Measurements from ENCODE around the gene FGFBP2. TPM values are rescaled to one million over a fixed set of nuclear protein-coding genes. Genes with fewer than 3 reads are reported as not detected.

Gene FGFBP2
- total and polyA plus RNA-seq, 8 donors: 0.37 to 6.0 (median 1.0) TPM; not detected in 1

GRCh38 chr4:15912236-15912635 lies 50.7 kb downstream of the FGFBP2 start:
- intact Hi-C loops (cut with DNase I; ENCODE audit: low total_unique reads): no loop called here
- TF ChIP-seq POLR2A (IDR thresholded peaks at IDR 0.05): no peak
- TF ChIP-seq EP300 (IDR thresholded peaks at IDR 0.05): no peak
- TF ChIP-seq CTCF (IDR thresholded peaks at IDR 0.05): no peak
- H3K9me3 ChIP-seq: no peaks in the 10 kb centered on the region
- H3K4me3 ChIP-seq: no peak overlapping the region
- H3K27me3 ChIP-seq: no peaks in the 10 kb centered on the region
- no peak for DNase-seq
- no peaks in the 10 kb centered on the region for H3K4me1 ChIP-seq
- H3K27ac ChIP-seq: no peak overlapping the region
- WGBS, 5 donors: 46 to 67% (median 57%) methylated on average over 7 of the region's 7 CpGs
- no peaks in the 10 kb centered on the region for H3K36me3 ChIP-seq

Other genes starting within 250 kb of the FGFBP2 start
- 10 to 100 TPM in 1 of 5 donors, 1 to 10 TPM in 4; 1.4 to 44.9 (median 4.0) TPM for gene CD38, start 184.8 kb downstream of the FGFBP2 start, total RNA-seq
- gene CD38, start 184.8 kb downstream of the FGFBP2 start, polyA plus RNA-seq: 1 to 10 TPM in 1 of 3 donors, under 1 TPM in 2; 0.62 to 1.5 (median 0.83) TPM
- gene FGFBP1, start 24.4 kb downstream of the FGFBP2 start, total RNA-seq: under 1 TPM in 1 of 5 donors, not detected in 4; 0.73 TPM
- gene FGFBP1, start 24.4 kb downstream of the FGFBP2 start, polyA plus RNA-seq: 100 to 1,000 TPM in 1 of 3 donors, under 1 TPM in 2; 0.61 to 105 (median 0.68) TPM
- 100 to 1,000 TPM in 2 of 5 donors, 10 to 100 TPM in 2, 1 to 10 TPM in 1; 3.5 to 124 (median 29.0) TPM for gene PROM1, start 120.8 kb upstream of the FGFBP2 start, total RNA-seq
- gene PROM1, start 120.8 kb upstream of the FGFBP2 start, polyA plus RNA-seq: 10 to 100 TPM in 2 of 3 donors, 1 to 10 TPM in 1; 4.6 to 12.2 (median 11.8) TPM

Data from stomach (tissue), 9 donors.